K562 (cell line): ENCODE measurements around the gene UBE2L3. TPM values are rescaled to one million over a fixed set of nuclear protein-coding genes. Genes with fewer than 3 reads are reported as not detected.

Source experiments
- CREM ChIP-seq: IDR thresholded peaks from 2 replicates; pipeline ENCODE4 v1.6.1; 2014; ENCODE audit warnings: antibody characterized with exemption, low read depth
- ELF4 ChIP-seq: fragments of 450-650 bp; formaldehyde crosslinking; IDR thresholded peaks from 2 replicates; pipeline ENCODE4 v1.4.0; 2022; ENCODE audit warnings: missing genetic modification characterization
- ESRRB ChIP-seq: fragments of 250-450 bp; sonication (Bioruptor Pico); IDR thresholded peaks from 2 replicates; pipeline ENCODE4 v1.5.0; 2020; ENCODE audit warnings: mild to moderate bottlenecking, moderate library complexity, borderline replicate concordance
- HDAC3 ChIP-seq: fragments of 450-650 bp; IDR thresholded peaks from 2 replicates; pipeline ENCODE4 v1.6.1; 2018; ENCODE audit warnings: borderline replicate concordance, mild to moderate bottlenecking, moderate library complexity; ENCODE audit not compliant: partially characterized antibody
- NFIX ChIP-seq: fragments of 250-450 bp; sonication (Bioruptor Pico); IDR thresholded peaks from 2 replicates; pipeline ENCODE4 v1.4.0; 2020; ENCODE audit warnings: low read depth, mild to moderate bottlenecking, moderate library complexity
- NR2C2 ChIP-seq, 2 experiments: fragments of 200-800 bp in 1 of 2; sonication (Bioruptor generic) in 1 of 2; sonication (generic) in 1 of 2; formaldehyde crosslinking in 1 of 2; IDR thresholded peaks; 2 replicates each; pipeline versions ENCODE4 v1.6.1 to v1.8.0; 2016 to 2022; ENCODE audit warnings: mild to moderate bottlenecking in 1 of 2, missing compliant biosample characterization in 1 of 2, missing genetic modification characterization in 1 of 2, missing genetic modification reagents in 1 of 2
- RHOXF2B ChIP-seq: fragments of 250-450 bp; sonication (Bioruptor Pico); conservative IDR thresholded peaks from 2 replicates; pipeline ENCODE4 v1.5.1; 2021
- polyA plus RNA-seq, 8 experiments: library from polyadenylated mRNA; depleted of rRNA in 4 of 8; stranded (reverse) in 5 of 8; unstranded in 3 of 8; fragments of >200 nt; fragmentation: Nextera tagmentation in 2 of 8; fragmentation: Illumina TruSeq in 1 of 8; extraction: Ambion mirVana in 2 of 8; extraction: Trizol in 1 of 8; gene quantifications; 2 replicates each; pipeline versions ENCODE4 v1.2.1 to v1.2.3, GENCODE V29; 2011 to 2014; ENCODE audit warnings: inconsistent platforms in 1 of 8, missing spikeins in 1 of 8
- total RNA-seq, 7 experiments: library from RNA; depleted of rRNA in 6 of 7; stranded (reverse); fragments of >200 nt in 6 of 7; fragmentation: Illumina TruSeq in 2 of 7; extraction: Trizol in 2 of 7; gene quantifications; 2 replicates each; pipeline versions ENCODE4 v1.2.1 to v1.2.3, GENCODE V29; 2011 to 2021; ENCODE audit warnings: low replicate concordance in 1 of 7
- TF ChIP-seq, protein P1 (sequence below), 2 experiments: fragments of 450-650 bp in 1 of 2; sonication (generic) in 1 of 2; formaldehyde crosslinking in 1 of 2; IDR thresholded peaks; 2 replicates each; pipeline versions ENCODE4 v1.7.1 to v1.9.0; 2016 to 2022; ENCODE audit warnings: inconsistent platforms in 1 of 2, mild to moderate bottlenecking in 1 of 2, missing genetic modification reagents in 1 of 2
- TF ChIP-seq, protein P2 (sequence below): sonication (generic); formaldehyde crosslinking; IDR thresholded peaks from 2 replicates; pipeline ENCODE4 v1.8.1; 2023; ENCODE audit warnings: missing genetic modification reagents, mild to moderate bottlenecking, borderline replicate concordance
- TF ChIP-seq, protein P3 (sequence below): fragments of 250-450 bp; sonication (Bioruptor Pico); IDR thresholded peaks from 2 replicates; pipeline ENCODE4 v1.4.0; 2020; ENCODE audit warnings: borderline replicate concordance

Gene UBE2L3
- total and polyA plus RNA-seq, 9 of the 15 experiments (the other 6 are each of a cell fraction or from before 2014, with no cell fraction given): 215 to 625 (median 285) TPM

DNA sequence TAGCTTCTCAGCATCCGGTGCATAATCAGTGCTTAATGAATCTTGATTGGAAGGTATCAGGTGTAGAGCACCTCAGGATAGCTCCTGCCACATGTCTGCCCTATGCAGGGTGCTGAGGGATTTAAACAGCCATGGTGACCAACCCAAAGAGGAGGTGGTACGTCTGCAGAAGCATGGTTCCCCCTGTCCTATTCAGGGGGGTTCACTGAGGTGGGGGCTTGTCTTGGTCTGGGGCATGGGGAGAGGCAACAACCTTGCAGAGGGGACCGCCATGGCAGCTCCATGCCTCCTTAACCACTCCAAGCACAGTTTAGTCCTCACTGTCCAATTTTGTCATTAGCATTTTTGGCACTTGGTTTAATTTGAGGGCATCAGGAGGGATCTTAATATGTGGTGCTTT, 24.9 kb downstream of the UBE2L3 start (continued):
- TF ChIP-seq, protein P1, sequence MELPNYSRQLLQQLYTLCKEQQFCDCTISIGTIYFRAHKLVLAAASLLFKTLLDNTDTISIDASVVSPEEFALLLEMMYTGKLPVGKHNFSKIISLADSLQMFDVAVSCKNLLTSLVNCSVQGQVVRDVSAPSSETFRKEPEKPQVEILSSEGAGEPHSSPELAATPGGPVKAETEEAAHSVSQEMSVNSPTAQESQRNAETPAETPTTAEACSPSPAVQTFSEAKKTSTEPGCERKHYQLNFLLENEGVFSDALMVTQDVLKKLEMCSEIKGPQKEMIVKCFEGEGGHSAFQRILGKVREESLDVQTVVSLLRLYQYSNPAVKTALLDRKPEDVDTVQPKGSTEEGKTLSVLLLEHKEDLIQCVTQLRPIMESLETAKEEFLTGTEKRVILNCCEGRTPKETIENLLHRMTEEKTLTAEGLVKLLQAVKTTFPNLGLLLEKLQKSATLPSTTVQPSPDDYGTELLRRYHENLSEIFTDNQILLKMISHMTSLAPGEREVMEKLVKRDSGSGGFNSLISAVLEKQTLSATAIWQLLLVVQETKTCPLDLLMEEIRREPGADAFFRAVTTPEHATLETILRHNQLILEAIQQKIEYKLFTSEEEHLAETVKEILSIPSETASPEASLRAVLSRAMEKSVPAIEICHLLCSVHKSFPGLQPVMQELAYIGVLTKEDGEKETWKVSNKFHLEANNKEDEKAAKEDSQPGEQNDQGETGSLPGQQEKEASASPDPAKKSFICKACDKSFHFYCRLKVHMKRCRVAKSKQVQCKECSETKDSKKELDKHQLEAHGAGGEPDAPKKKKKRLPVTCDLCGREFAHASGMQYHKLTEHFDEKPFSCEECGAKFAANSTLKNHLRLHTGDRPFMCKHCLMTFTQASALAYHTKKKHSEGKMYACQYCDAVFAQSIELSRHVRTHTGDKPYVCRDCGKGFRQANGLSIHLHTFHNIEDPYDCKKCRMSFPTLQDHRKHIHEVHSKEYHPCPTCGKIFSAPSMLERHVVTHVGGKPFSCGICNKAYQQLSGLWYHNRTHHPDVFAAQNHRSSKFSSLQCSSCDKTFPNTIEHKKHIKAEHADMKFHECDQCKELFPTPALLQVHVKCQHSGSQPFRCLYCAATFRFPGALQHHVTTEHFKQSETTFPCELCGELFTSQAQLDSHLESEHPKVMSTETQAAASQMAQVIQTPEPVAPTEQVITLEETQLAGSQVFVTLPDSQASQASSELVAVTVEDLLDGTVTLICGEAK (IDR thresholded peaks at IDR 0.05): no peak
- TF ChIP-seq, protein P1 (CRISPR knock-in tag; IDR thresholded peaks at IDR 0.05): no peak
- TF ChIP-seq HDAC3 (no peak), ELF4 (CRISPR knock-in tag) (no peak), ESRRB (no peak), NR2C2 (CRISPR knock-in tag; IDR thresholded peaks at IDR 0.05) (no peak), NR2C2 (tag; IDR thresholded peaks at IDR 0.05) (no peak), CREM (no peak), RHOXF2B (CRISPR knock-in tag) (no peak), NFIX (CRISPR knock-in tag) (no peak)
- TF ChIP-seq, protein P2, sequence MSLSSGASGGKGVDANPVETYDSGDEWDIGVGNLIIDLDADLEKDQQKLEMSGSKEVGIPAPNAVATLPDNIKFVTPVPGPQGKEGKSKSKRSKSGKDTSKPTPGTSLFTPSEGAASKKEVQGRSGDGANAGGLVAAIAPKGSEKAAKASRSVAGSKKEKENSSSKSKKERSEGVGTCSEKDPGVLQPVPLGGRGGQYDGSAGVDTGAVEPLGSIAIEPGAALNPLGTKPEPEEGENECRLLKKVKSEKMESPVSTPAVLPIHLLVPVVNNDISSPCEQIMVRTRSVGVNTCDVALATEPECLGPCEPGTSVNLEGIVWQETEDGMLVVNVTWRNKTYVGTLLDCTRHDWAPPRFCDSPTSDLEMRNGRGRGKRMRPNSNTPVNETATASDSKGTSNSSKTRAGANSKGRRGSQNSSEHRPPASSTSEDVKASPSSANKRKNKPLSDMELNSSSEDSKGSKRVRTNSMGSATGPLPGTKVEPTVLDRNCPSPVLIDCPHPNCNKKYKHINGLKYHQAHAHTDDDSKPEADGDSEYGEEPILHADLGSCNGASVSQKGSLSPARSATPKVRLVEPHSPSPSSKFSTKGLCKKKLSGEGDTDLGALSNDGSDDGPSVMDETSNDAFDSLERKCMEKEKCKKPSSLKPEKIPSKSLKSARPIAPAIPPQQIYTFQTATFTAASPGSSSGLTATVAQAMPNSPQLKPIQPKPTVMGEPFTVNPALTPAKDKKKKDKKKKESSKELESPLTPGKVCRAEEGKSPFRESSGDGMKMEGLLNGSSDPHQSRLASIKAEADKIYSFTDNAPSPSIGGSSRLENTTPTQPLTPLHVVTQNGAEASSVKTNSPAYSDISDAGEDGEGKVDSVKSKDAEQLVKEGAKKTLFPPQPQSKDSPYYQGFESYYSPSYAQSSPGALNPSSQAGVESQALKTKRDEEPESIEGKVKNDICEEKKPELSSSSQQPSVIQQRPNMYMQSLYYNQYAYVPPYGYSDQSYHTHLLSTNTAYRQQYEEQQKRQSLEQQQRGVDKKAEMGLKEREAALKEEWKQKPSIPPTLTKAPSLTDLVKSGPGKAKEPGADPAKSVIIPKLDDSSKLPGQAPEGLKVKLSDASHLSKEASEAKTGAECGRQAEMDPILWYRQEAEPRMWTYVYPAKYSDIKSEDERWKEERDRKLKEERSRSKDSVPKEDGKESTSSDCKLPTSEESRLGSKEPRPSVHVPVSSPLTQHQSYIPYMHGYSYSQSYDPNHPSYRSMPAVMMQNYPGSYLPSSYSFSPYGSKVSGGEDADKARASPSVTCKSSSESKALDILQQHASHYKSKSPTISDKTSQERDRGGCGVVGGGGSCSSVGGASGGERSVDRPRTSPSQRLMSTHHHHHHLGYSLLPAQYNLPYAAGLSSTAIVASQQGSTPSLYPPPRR: no peak
- TF ChIP-seq, protein P3, sequence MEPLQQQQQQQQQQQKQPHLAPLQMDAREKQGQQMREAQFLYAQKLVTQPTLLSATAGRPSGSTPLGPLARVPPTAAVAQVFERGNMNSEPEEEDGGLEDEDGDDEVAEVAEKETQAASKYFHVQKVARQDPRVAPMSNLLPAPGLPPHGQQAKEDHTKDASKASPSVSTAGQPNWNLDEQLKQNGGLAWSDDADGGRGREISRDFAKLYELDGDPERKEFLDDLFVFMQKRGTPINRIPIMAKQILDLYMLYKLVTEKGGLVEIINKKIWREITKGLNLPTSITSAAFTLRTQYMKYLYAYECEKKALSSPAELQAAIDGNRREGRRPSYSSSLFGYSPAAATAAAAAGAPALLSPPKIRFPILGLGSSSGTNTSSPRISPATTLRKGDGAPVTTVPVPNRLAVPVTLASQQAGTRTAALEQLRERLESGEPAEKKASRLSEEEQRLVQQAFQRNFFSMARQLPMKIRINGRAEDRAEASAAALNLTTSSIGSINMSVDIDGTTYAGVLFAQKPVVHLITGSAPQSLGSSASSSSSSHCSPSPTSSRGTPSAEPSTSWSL (CRISPR knock-in tag): no peak
